Testis (tissue), 2 donors: Measurements from ENCODE around the gene SPSB3.

Experiments
- POLR2A ChIP-seq: fragments of 450-650 bp; IDR thresholded peaks from one replicate; pipeline ENCODE4 v1.6.1; 2017; ENCODE audit warnings: antibody characterized with exemption, mild to moderate bottlenecking, moderate library complexity
- TF ChIP-seq, protein P1 (sequence below), 3 experiments: fragments of 450-650 bp in 2 of 3; fragments of 200-600 bp in 1 of 3; sonication (generic) in 1 of 3; IDR thresholded peaks; one replicate each; pipeline ENCODE4 v1.5.1; 2016 to 2019; ENCODE audit warnings: antibody characterized with exemption in 3 of 3, mild to moderate bottlenecking in 2 of 3, moderate library complexity in 1 of 3

DNA sequence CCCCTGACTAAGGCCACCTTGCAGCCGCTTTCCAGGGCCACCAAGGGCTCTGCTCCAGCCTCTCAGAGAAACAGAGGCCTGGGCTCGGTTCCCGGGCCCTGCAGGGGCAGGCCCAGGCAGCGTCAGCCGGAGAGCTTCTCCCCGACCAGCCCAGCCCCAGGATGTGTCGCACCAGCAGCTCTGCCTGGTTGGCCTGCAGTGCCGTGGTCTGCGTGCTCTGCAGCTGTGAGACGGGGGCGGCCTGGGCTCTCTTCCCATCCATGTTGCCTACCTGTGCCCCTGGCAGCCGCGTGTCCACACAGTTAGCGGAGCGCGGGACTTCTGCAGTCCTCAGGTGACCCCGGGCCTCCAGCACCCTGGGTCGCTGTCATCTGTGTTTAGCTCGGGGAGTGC, 6.3 kb upstream of the SPSB3 start:
- TF ChIP-seq, protein P1, sequence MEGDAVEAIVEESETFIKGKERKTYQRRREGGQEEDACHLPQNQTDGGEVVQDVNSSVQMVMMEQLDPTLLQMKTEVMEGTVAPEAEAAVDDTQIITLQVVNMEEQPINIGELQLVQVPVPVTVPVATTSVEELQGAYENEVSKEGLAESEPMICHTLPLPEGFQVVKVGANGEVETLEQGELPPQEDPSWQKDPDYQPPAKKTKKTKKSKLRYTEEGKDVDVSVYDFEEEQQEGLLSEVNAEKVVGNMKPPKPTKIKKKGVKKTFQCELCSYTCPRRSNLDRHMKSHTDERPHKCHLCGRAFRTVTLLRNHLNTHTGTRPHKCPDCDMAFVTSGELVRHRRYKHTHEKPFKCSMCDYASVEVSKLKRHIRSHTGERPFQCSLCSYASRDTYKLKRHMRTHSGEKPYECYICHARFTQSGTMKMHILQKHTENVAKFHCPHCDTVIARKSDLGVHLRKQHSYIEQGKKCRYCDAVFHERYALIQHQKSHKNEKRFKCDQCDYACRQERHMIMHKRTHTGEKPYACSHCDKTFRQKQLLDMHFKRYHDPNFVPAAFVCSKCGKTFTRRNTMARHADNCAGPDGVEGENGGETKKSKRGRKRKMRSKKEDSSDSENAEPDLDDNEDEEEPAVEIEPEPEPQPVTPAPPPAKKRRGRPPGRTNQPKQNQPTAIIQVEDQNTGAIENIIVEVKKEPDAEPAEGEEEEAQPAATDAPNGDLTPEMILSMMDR (IDR thresholded peaks at IDR 0.05), result no peak
- no peak for TF ChIP-seq POLR2A
